NOMO-1 (cell line): ENCODE results near the gene SLC25A3.
"Not testable (repeated sequence)": the region's sequence is repeated elsewhere in the genome, so short reads cannot be mapped to it uniquely, and the experiment has no call there.

Experiments used
- DNase-seq, 2 experiments: peaks; one replicate each; lab custom pipeline; 2025; ENCODE audit not compliant: unreplicated experiment in 2 of 2; lab: John Stamatoyannopoulos, UW

The SLC25A3 gene

DNA sequence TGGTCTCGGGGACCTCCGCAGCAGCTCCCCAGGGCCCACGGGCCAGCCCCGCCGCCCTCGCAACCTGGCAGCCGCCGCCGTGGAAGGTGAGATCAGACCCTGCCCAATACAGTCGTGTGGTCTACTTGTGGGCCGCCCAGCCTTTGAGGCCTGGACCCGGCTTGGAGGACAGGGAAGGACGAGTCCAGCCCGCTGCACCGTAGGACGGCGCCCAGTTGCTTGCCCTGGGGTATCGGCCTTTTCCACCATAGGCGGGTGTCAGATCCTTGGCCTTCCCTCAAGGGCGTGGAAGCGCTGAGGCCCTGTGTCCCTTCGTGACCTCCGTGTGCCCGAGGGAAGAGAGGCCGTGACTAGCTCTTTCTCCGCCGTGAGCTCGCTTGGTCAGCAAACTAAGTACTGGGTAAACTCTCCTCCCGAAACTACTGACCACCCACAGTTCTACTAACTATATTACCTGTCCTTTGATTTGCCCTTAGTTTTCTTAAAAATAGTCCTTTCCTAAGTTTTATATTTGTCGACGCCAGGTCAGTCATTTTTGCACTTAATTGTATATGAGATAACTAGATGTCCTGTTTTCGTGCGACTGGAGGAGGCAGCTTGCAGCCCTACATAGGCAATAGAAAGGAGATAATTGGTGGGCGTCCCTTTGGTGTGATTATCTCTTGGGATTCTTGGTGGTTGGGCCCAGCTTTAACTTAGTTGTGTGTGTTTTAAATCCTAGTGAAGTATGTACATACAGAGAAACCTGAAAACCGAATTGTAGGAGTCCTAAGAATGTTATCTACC lies 757 bp downstream of the SLC25A3 start:
- DNase-seq: no peak

DNA sequence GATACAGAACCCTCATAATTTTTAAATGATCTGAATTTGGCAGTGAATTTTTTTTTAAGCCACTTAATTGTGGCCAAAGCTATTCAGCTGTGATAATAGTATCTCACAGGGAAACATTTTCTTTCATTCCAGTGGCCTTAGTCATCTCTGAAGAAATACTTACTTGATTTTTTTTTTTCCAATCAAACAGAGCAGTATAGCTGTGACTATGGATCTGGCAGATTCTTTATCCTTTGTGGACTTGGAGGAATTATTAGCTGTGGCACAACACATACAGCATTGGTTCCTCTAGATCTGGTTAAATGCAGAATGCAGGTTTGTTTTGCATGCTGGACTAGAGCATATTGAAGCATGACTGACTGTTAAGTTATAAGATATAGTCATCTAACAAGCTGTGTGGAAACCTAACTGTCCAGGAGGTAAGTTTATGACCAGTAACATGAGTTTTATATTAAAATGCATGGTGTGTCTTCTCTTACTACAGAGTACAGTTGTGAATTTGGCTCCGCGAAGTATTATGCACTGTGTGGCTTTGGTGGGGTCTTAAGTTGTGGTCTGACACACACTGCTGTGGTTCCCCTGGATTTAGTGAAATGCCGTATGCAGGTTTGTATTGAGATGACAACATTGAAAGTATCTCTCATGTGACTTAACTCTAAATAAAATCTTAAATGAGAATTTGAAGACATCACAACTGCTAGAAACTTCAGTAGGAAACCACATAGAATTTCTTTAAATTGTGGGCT lies 1.9 kb downstream of the SLC25A3 start:
- no peak for DNase-seq

- DNase-seq: not testable (repeated sequence)
Measured at GRCh38 chr12:98597313-98597712, 3.8 kb downstream of the SLC25A3 start.

GRCh38 chr12:98601924-98602323 lies 8.4 kb downstream of the SLC25A3 start:
- DNase-seq: no peak

- peak; percentile 23 to 68 for DNase-seq
Measured at GRCh38 chr12:98606359-98606988, 13.0 kb downstream of the SLC25A3 start.

DNA sequence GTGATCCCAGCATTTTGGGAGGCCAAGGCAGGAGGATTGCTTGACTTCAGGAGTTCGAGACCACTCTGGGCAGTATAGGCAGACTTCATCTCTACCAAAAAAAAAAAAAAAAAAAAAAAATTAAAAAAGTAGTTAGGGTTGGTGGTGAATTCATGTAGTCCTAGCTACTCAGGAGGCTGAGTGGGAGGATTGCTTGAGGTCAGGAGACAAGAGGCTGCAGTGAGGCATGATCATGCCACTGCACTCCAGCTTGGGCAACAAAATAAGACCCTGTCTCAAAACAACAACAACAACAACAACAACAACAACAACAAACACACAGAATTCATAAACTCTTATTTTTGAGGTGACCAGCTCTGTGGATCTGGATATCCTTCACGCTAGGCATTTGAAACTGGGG lies 17.1 kb downstream of the SLC25A3 start:
- no peak for DNase-seq

DNA sequence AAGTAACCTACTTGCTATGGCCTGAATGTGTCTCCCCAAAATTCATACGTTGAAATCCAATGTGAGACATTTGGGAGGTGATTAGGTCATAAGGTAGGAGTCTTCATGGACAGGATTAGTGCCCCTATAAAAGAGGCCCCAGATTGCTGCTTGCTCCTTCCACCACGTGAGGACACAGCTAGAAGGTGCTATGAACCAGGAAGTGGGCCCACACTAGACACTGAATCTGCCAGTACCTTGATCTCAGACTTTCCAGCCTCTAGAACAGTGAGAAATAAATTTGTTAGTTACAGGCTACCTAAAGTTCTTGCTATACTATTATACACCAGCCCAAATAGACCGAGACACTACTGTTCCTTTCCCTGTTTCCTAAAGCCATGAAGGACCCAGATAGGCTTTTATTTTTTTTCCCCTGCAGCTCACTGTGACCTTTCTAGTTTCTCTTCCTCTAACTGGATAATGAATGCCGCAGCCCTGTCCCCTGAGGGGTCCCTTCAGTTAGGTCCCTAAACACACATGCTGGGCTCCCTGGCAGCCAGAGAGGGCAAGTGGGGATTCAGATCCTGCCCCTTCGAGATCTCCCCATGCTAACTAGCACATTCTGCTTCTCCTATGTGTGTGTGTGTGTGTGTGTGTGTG lies 19.3 kb downstream of the SLC25A3 start:
- peak; percentile 74 to 87 for DNase-seq

DNA sequence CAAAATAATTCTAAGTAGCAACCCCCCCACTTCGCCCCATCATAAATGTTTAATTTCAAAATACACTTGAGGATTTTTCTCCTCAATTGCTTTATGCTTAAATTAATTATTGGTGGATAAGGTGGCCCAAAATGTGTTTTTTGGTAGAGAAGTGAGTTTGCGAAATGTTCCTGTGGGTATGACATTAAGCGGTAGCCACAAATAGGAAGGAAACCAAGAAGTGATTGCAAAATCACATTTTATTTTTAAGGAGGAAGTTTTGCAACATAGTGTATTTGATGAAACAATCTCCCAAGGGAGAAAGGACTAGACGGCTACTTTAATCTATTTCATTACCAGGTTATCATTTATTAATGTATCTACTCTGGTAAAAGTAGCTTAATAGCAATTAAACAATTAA lies 25.5 kb downstream of the SLC25A3 start:
- DNase-seq: peak; percentile 79 to 97

- DNase-seq: peak in 1 of 2 experiments; percentile 34
Measured at GRCh38 chr12:98635657-98636323, 42.3 kb downstream of the SLC25A3 start.

- no peak for DNase-seq
Measured at GRCh38 chr12:98637068-98637467, 43.6 kb downstream of the SLC25A3 start.

GRCh38 chr12:98638009-98638408 lies 44.5 kb downstream of the SLC25A3 start:
- no peak for DNase-seq

- DNase-seq: no peak
Measured at GRCh38 chr12:98639491-98639890, 46.0 kb downstream of the SLC25A3 start.

DNA sequence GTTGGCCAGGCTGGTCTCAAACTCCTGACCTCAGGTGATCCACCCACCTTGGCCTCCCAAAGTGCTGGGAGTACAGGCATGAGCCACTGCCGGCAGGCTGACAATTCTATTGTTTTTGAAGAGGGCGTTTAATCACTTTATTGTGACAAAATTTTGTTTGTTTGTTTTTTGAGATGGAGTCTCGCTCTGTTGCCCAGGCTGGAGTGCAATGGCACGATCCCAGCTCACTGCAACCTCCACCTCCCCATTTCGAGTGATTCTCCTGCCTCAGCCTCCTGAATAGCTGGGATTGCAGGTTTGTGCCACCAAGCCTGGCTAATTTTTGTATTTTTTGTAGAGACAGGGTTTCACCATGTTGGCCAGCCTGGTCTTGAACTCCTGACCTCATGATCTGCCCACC lies 49.3 kb downstream of the SLC25A3 start:
- DNase-seq: not testable (repeated sequence)

DNA sequence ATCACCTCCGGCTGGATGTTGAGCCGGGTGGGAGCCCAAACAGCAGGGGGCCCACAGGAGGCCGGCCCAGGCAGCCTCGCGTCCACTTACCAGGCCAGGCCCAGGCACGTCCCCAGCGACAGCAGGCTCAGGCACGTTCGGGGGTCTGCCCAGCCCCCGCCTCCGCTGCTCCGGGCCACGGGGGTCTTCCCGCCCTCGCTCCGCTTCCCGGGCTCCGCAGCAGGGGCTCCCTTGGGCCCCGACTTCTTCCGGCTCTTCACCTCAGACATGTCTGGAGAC lies 50.9 kb downstream of the SLC25A3 start:
- DNase-seq: no peak

DNA sequence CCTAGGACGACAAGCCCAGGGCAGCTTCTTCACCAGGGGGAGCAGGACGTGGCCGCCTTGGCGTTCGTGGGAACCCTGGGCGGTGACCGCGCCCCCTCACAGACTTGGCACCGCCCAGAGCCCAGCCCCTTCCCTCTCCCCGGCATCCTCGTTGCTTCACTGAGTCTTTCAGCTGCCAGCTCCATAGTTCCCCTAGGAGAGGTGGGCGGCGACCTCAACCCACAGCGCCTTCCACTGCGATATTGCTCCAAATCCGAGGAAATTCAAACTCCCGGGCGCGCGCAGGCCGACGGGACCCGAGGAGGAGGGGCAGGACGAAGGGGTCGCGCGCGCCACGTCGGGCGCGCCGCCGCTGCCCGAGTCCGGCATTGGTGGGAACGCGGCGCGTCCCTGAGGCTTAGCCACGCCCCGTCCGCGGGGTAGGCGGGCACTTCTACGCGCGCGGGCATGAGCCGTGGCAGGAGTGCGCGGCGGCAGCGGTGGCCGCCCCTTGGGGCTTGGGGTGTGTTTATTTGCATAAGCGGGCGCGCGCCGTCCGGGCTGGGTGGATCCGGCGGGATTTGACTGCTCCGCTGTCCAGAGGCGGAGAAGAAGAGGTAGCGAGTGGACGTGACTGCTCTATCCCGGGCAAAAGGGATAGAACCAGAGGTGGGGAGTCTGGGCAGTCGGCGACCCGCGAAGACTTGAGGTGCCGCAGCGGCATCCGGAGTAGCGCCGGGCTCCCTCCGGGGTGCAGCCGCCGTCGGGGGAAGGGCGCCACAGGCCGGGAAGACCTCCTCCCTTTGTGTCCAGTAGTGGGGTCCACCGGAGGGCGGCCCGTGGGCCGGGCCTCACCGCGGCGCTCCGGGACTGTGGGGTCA lies 51.5 kb downstream of the SLC25A3 start, which contains the start of the genes APAF1 and IKBIP:
APAF1 (plus strand) TSS at position 579 of the 860 bp plus-strand sequence. CDS start 3,070 bp downstream, outside the sequence.
IKBIP (minus strand) TSS at position 77 of the 860 bp plus-strand sequence. CDS start 87 bp downstream, outside the sequence.
- peak; percentile 92 to 97 for DNase-seq

- peak in 1 of 2 experiments; percentile 50 for DNase-seq
Measured at GRCh38 chr12:98645572-98646067, 52.1 kb downstream of the SLC25A3 start.

- peak in 1 of 2 experiments; percentile 17 for DNase-seq
Measured at GRCh38 chr12:98646294-98647090, 53.0 kb downstream of the SLC25A3 start.

- no peak for DNase-seq
Measured at GRCh38 chr12:98651328-98651727, 57.8 kb downstream of the SLC25A3 start.
